Measurements from ENCODE around the gene SOWAHD. TPM values are rescaled to one million over a fixed set of nuclear protein-coding genes. Genes with fewer than 3 reads are reported as not detected.
"Not testable (repeated sequence)": the region's sequence is repeated elsewhere in the genome, so short reads cannot be mapped to it uniquely, and the experiment has no call there.

SOWAHD gene
- total RNA-seq, 1 donor = 0.43 TPM

GRCh38 chrX:119763836-119764387 lies 5.5 kb downstream of the SOWAHD start:
- no peak for TF ChIP-seq CTCF (IDR thresholded peaks at IDR 0.05; ENCODE audit: insufficient read depth, low read depth, low read length)
- H3K4me3 ChIP-seq (ENCODE audit: low read depth, low read length) = no peak overlapping the region
- DNase-seq (ENCODE audit: low read depth) = no peak

GRCh38 chrX:119768436-119768835 lies 10.0 kb downstream of the SOWAHD start:
- peak; percentile 49 for DNase-seq (ENCODE audit: low read depth)
- H3K4me3 ChIP-seq (ENCODE audit: low read depth, low read length) = not testable (repeated sequence)

GRCh38 chrX:119769388-119769787 lies 11.0 kb downstream of the SOWAHD start:
- not testable (repeated sequence) for H3K4me3 ChIP-seq (ENCODE audit: low read depth, low read length); DNase-seq (ENCODE audit: low read depth)

- DNase-seq (ENCODE audit: low read depth) = no peak
Measured at GRCh38 chrX:119775517-119776238, 17.3 kb downstream of the SOWAHD start.

GRCh38 chrX:119778829-119779228 lies 20.4 kb downstream of the SOWAHD start:
- DNase-seq (ENCODE audit: low read depth) = no peak
- TF ChIP-seq CTCF (IDR thresholded peaks at IDR 0.05; ENCODE audit: insufficient read depth, low read depth, low read length) = no peak
- no peak overlapping the region for H3K4me3 ChIP-seq (ENCODE audit: low read depth, low read length)

More at GRCh38 chrX:119775517-119776238, 17.3 kb downstream of the SOWAHD start:
- no peak for TF ChIP-seq CTCF (IDR thresholded peaks at IDR 0.05; ENCODE audit: insufficient read depth, low read depth, low read length)
- H3K4me3 ChIP-seq (ENCODE audit: low read depth, low read length) = no peak overlapping the region

- no peak overlapping the region for H3K4me3 ChIP-seq (ENCODE audit: low read depth, low read length)
- TF ChIP-seq CTCF (IDR thresholded peaks at IDR 0.05; ENCODE audit: insufficient read depth, low read depth, low read length) = no peak
- no peak for DNase-seq (ENCODE audit: low read depth)
Measured at GRCh38 chrX:119783026-119783425, 24.6 kb downstream of the SOWAHD start.

GRCh38 chrX:119784747-119785446 lies 26.5 kb downstream of the SOWAHD start:
- TF ChIP-seq CTCF (IDR thresholded peaks at IDR 0.05; ENCODE audit: insufficient read depth, low read depth, low read length) = peak; percentile 57
- no peak for DNase-seq (ENCODE audit: low read depth)
- no peak overlapping the region for H3K4me3 ChIP-seq (ENCODE audit: low read depth, low read length)

Measured in fibroblast of villous mesenchyme (primary cell).